HL-60 (cell line): ENCODE results near the gene MAPK10.

Experiments
- POLR2AphosphoS5 ChIP-seq: IDR thresholded peaks from 2 replicates; pipeline ENCODE4 v1.6.1; 2012; ENCODE audit warnings: low read depth
- REST ChIP-seq: IDR thresholded peaks from 2 replicates; pipeline ENCODE4 v1.6.1; 2012; ENCODE audit warnings: low read depth; ENCODE audit not compliant: insufficient replicate concordance
- TF ChIP-seq, protein P1 (sequence below): IDR thresholded peaks from one replicate; pipeline ENCODE4 v1.5.1; 2011; ENCODE audit warnings: low read length, control low read depth, inconsistent platforms; ENCODE audit not compliant: insufficient read depth

DNA sequence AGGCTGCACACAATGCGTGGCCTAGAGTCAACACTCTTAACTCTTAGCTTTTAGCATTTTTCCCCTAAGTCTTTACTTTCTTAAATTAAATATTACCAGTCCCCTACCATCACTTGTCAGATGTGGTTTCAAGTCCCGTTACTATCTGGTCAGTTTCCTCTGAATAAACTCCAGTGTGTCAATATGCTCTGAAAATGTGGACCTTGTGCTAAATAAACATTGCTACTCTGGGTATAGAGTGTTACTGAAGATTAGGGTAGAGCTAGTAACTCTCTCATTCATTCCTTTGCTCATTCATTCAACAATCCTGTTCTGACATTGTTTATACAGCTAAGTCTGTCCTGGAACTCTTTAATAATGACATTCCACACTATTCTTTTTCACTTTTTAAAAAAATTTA, 251.0 kb downstream of the MAPK10 start:
- TF ChIP-seq, protein P1, sequence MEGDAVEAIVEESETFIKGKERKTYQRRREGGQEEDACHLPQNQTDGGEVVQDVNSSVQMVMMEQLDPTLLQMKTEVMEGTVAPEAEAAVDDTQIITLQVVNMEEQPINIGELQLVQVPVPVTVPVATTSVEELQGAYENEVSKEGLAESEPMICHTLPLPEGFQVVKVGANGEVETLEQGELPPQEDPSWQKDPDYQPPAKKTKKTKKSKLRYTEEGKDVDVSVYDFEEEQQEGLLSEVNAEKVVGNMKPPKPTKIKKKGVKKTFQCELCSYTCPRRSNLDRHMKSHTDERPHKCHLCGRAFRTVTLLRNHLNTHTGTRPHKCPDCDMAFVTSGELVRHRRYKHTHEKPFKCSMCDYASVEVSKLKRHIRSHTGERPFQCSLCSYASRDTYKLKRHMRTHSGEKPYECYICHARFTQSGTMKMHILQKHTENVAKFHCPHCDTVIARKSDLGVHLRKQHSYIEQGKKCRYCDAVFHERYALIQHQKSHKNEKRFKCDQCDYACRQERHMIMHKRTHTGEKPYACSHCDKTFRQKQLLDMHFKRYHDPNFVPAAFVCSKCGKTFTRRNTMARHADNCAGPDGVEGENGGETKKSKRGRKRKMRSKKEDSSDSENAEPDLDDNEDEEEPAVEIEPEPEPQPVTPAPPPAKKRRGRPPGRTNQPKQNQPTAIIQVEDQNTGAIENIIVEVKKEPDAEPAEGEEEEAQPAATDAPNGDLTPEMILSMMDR: no peak
- no peak for TF ChIP-seq POLR2AphosphoS5
- TF ChIP-seq REST: no peak
